HG03571 (cell line): ENCODE data around the gene TP63.
"Not testable (repeated sequence)": the region's sequence is repeated elsewhere in the genome, so short reads cannot be mapped to it uniquely, and the experiment has no call there.

ENCODE experiments used
- ATAC-seq: cut with Tn5 transposase; IDR thresholded peaks from one replicate; pipeline ENCODE4 v1.9.1; 2021; ENCODE audit not compliant: unreplicated experiment

The TP63 gene

GRCh38 chr3:189720736-189721417, 89.7 kb downstream of the TP63 start:
- no peak for ATAC-seq

- ATAC-seq, result no peak
Observed at GRCh38 chr3:189721873-189722665, 90.9 kb downstream of the TP63 start.

- ATAC-seq, result no peak
Observed at GRCh38 chr3:189724356-189724755, 93.2 kb downstream of the TP63 start.

GRCh38 chr3:189726277-189726676, 95.1 kb downstream of the TP63 start:
- no peak for ATAC-seq

- ATAC-seq, result no peak
Observed at GRCh38 chr3:189727158-189727557, 96.0 kb downstream of the TP63 start.

- no peak for ATAC-seq
Observed at GRCh38 chr3:189727898-189728297, 96.7 kb downstream of the TP63 start.

GRCh38 chr3:189728915-189729314, 97.7 kb downstream of the TP63 start:
- ATAC-seq, result no peak

GRCh38 chr3:189734061-189734460, 102.9 kb downstream of the TP63 start:
- no peak for ATAC-seq

- no peak for ATAC-seq
Observed at GRCh38 chr3:189735913-189736312, 104.7 kb downstream of the TP63 start.

- ATAC-seq, result no peak
Observed at GRCh38 chr3:189737071-189737470, 105.9 kb downstream of the TP63 start.

GRCh38 chr3:189737619-189738018, 106.4 kb downstream of the TP63 start:
- no peak for ATAC-seq

- ATAC-seq, result no peak
Observed at GRCh38 chr3:189739378-189739777, 108.2 kb downstream of the TP63 start.

- ATAC-seq, result no peak
Observed at GRCh38 chr3:189740156-189740555, 109.0 kb downstream of the TP63 start.

GRCh38 chr3:189744235-189744634, 113.0 kb downstream of the TP63 start:
- no peak for ATAC-seq

GRCh38 chr3:189745622-189746021, 114.4 kb downstream of the TP63 start:
- no peak for ATAC-seq

- ATAC-seq, result no peak
Observed at GRCh38 chr3:189748046-189748445, 116.9 kb downstream of the TP63 start.

- ATAC-seq, result not testable (repeated sequence)
Observed at GRCh38 chr3:189750972-189751371, 119.8 kb downstream of the TP63 start.

GRCh38 chr3:189754356-189754755, 123.2 kb downstream of the TP63 start:
- ATAC-seq, result no peak

- ATAC-seq, result no peak
Observed at GRCh38 chr3:189756582-189757078, 125.4 kb downstream of the TP63 start.

GRCh38 chr3:189758186-189758585, 127.0 kb downstream of the TP63 start:
- no peak for ATAC-seq

- ATAC-seq, result no peak
Observed at GRCh38 chr3:189766416-189766815, 135.2 kb downstream of the TP63 start.

- ATAC-seq, result no peak
Observed at GRCh38 chr3:189771842-189772450, 140.8 kb downstream of the TP63 start.
